Measurements from ENCODE around the gene IFI27L2.

IFI27L2 gene, protein sequence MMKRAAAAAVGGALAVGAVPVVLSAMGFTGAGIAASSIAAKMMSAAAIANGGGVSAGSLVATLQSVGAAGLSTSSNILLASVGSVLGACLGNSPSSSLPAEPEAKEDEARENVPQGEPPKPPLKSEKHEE

DNA sequence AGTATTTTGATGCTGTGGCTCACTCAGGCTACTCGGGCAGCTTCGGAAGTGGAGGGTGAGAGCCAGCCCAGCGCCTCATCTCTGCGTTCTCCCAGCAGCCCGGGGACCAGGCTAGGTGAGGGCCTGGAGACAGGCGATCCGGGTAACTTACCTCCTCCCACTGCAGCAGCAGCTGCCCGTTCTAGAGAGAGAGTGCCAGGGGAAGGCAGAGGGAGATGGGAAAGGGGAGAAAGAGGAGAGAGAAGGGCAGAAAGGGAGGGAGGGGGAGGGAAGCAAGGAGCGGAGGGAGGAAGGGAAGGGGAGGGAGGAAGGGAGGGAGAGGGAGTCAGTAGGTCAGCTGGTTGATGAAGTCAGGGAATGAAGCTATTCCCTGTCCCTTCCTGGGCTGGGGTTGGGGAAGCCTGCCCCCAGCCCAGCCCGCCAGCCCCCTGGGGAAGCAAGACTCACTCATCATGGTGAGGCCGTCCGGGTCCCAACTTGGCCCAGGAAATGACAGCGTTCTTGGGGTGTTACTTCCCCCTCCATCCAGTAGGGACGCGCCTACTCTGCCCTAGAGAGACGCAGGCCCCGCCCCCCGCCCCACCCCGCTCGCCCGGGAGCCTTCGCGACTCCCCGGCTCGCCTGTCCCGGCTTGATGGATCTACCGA is at the start of gene IFI27L2:
IFI27L2 (minus strand) TSS at position 494 of the 647 bp plus-strand sequence; CDS start at position 454, 40 bp downstream.
- POLR2A ChIA-PET (ENCODE audit: low non-redundant PET) = no interaction called here
- peak; percentile 83 for DNase-seq (ENCODE audit: low spot score)
- TF ChIP-seq, protein P1, sequence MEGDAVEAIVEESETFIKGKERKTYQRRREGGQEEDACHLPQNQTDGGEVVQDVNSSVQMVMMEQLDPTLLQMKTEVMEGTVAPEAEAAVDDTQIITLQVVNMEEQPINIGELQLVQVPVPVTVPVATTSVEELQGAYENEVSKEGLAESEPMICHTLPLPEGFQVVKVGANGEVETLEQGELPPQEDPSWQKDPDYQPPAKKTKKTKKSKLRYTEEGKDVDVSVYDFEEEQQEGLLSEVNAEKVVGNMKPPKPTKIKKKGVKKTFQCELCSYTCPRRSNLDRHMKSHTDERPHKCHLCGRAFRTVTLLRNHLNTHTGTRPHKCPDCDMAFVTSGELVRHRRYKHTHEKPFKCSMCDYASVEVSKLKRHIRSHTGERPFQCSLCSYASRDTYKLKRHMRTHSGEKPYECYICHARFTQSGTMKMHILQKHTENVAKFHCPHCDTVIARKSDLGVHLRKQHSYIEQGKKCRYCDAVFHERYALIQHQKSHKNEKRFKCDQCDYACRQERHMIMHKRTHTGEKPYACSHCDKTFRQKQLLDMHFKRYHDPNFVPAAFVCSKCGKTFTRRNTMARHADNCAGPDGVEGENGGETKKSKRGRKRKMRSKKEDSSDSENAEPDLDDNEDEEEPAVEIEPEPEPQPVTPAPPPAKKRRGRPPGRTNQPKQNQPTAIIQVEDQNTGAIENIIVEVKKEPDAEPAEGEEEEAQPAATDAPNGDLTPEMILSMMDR (conservative IDR thresholded peaks at IDR 0.05; ENCODE audit: low read depth) = no peak
- peak within 1 kb of the TSS; percentile 75 for H3K27ac ChIP-seq
- CTCF ChIA-PET = no interaction called here

DNA sequence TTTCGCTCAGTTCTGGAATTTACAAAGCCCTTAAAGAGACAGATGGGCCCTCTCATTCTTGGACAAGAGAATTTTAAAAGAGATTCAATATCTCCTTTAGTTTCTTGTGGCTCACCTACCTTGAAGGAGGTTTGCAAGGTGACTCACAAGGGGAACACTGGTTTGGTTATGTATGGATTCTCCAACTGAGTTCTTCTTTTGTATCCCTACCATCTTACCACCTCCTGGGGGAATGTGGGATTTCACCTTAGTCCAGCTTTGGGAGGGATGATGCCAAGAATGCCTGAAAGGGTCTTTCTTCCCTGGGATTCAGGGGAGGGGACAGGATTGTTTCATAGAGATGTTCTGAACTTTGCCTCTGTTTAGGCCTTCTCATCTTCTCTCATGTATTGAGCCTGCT is 48.4 kb upstream of the IFI27L2 start:
- ChIA-PET POLR2A (ENCODE audit: low non-redundant PET) (no interaction called here), CTCF (interaction anchor here (0.6 kb wide), 1 partner anchor 84 kb away, joined by 3 read pairs; no protein-coding TSS in a partner anchor)
- TF ChIP-seq, protein P1 (conservative IDR thresholded peaks at IDR 0.05; ENCODE audit: low read depth) = no peak
- DNase-seq (ENCODE audit: low spot score) = no peak
- H3K27ac ChIP-seq = no peak overlapping the region

DNA sequence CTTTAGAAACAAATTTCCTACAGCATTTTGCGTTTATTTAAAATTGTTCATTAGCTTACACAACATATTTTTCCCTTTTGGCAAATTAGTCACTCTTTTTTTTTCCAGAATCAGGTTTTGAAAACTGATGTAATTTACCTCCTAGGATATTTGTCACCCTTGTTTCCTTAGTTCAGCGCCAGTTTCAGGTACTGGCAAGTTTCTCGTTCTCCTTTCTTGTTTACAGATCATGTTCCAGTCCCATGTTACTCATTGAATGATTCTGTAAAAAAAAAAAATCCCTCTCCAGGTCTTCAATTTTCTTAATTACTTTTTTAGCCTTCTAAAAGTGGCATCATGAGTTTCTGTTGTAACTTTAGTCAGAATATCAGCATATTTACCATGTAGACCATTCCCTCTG is 47.4 kb upstream of the IFI27L2 start:
- CTCF ChIA-PET = no interaction called here
- TF ChIP-seq, protein P1 (conservative IDR thresholded peaks at IDR 0.05; ENCODE audit: low read depth) = no peak
- POLR2A ChIA-PET (ENCODE audit: low non-redundant PET) = no interaction called here
- H3K27ac ChIP-seq = no peak overlapping the region
- peak; percentile 44 for DNase-seq (ENCODE audit: low spot score)

DNA sequence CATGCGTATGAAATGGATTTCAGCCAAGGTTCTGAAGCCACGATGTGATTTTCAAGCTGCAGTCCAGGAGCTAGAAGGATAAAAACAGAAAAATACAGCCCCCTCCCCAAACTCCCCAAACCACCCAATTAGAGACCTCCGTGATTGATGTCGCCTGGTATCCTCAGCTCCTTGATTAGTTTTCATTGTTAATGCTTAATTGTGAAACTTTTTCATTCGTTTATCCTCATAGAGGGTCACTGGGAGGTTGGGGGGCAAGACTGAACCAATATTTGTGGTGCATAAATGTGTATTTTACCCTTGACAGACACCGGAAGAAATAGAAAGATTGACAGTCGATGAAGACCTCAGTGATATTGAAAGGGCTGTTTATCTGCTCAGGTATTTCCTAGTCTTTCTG is 46.3 kb upstream of the IFI27L2 start:
- ChIA-PET CTCF (interaction anchor here (0.7 to 0.8 kb wide), 2 partner anchors 44 to 171 kb away, joined by 3 read pairs; no protein-coding TSS in a partner anchor), POLR2A (ENCODE audit: low non-redundant PET) (no interaction called here)

DNA sequence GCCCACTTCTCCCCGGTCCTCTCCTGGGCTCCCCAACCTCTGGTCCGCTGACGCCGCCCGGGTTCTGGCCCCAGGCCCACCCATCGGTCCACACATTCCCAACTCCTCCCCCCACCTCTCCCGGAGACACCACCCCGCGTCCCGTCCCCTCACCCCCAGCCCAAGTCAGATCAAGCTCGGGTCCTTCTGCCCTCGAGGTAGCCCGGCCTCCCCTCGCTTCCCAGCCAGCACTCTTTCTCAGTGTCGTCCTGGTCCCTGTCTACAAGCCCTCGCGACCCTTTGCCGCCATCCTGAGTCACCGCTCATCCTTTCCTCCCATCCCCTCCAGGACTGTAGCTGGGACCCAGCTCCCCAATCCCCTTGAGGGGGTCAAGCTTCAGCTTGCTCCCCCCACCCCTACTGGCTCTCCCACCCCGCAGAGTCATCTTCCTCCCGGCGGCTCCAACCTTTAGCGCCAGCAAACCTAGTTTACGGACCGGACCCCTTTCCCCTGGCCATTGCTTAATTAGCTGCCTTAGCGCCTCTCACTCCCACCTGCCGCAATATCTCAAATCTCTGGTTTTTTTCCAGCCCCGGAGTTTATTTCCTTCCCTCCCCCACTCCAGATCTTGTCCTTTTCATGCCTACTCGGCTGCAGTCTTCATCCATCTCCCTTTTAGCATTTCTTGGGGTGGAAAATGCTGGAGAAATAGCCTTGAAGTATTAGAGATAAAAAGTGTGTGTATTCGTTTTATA is 45.8 kb upstream of the IFI27L2 start:
- DNase-seq (ENCODE audit: low spot score) = no peak
- ChIA-PET POLR2A (ENCODE audit: low non-redundant PET) (no interaction called here), CTCF (interaction anchor here (0.6 to 0.8 kb wide), 3 partner anchors 39 to 172 kb away, joined by 3 read pairs; no protein-coding TSS in a partner anchor)
- TF ChIP-seq, protein P1 (conservative IDR thresholded peaks at IDR 0.05; ENCODE audit: low read depth) = no peak
- H3K27ac ChIP-seq = no peak overlapping the region

More for the DNA sequence above, 46.3 kb upstream of the IFI27L2 start:
- DNase-seq (ENCODE audit: low spot score) = no peak
- H3K27ac ChIP-seq = no peak overlapping the region
- TF ChIP-seq, protein P1 (conservative IDR thresholded peaks at IDR 0.05; ENCODE audit: low read depth) = no peak

DNA sequence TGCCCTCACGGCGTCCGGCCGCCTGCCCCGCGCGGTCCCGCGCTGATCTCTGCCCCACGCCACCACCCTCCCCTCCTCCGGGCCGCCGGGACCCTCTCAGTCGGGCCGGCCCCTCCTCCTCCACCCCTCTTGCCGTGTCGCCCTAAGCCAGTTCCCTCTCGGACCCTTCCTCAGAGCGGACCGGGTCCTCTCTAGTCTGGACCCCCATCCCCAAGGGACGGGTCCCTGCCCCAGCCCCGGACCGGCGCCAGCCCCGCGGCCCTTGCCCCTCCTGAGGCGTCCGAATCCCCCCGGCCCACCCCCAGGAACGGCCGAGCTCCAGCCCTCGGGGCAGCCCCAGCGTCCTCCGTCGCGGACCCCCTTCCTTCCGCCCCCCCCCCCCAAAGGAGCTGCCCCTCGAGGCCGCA is 45.2 kb upstream of the IFI27L2 start:
- ChIA-PET POLR2A (ENCODE audit: low non-redundant PET) (no interaction called here), CTCF (interaction anchor here (0.6 kb wide), 1 partner anchor 38 kb away, joined by 3 read pairs; no protein-coding TSS in a partner anchor)
- TF ChIP-seq, protein P1 (conservative IDR thresholded peaks at IDR 0.05; ENCODE audit: low read depth) = no peak
- H3K27ac ChIP-seq = no peak overlapping the region
- DNase-seq (ENCODE audit: low spot score) = no peak
